Sciatic nerve (tissue), 1 donor: ENCODE measurements around the gene FASLG. TPM values are rescaled to one million over a fixed set of nuclear protein-coding genes. Genes with fewer than 3 reads are reported as not detected.

ENCODE experiments used
- total RNA-seq: library from RNA; stranded (reverse); fragmentation: NEBNext Ultra II Directional; extraction: Animal tissue kit (Norgen Biotek cat#: 25700); gene quantifications from one replicate; pipeline ENCODE4 v1.2.1, GENCODE V29; 2021
- donor health status: DM: no; HTN: no; CAD: no.

Gene FASLG
- total RNA-seq, 1 donor from 2014 or later = 0.40 TPM

Other genes starting within 250 kb of the FASLG start
- not detected for gene C1orf105, start 238.4 kb upstream of the FASLG start, total RNA-seq
- gene PIGC, start 215.0 kb upstream of the FASLG start, total RNA-seq = 19.1 TPM
- 53.1 TPM for gene SUCO, start 126.0 kb upstream of the FASLG start, total RNA-seq